Lower leg skin (tissue), 4 donors: ENCODE measurements around the gene DNAH10. TPM values are rescaled to one million over a fixed set of nuclear protein-coding genes. Genes with fewer than 3 reads are reported as not detected.

Experiments
- DNase-seq, 2 donors: peaks; one replicate each; pipeline ENCODE4 v3.0.0-alpha.2; 2019; ENCODE audit warnings: low spot score in 2 of 2
- H3K4me3 ChIP-seq: fragments of 200-600 bp; sonication (generic); 2 replicates; pipeline ENCODE4 v1.5.1; 2017; ENCODE audit warnings: mild to moderate bottlenecking, low read depth; ENCODE audit not compliant: poor library complexity, severe bottlenecking
- POLR2A ChIP-seq, 2 donors: fragments of 450-650 bp; IDR thresholded peaks; one replicate each; pipeline ENCODE4 v1.6.1; 2016 to 2017; ENCODE audit warnings: antibody characterized with exemption in 2 of 2, mild to moderate bottlenecking in 1 of 2, moderate library complexity in 1 of 2
- WGBS, 2 donors: methylation state at CpG; one replicate each; pipeline ENCODE4 v1.1.5; 2018; 5-methylcytosine and 5-hydroxymethylcytosine counted together
- intact Hi-C: fragments of 100-400 bp; cut with DNase I; formaldehyde crosslinking; loops from one replicate; pipeline ENCODE4 v1.15.0; 2023; ENCODE audit warnings: low total_unique reads
- total RNA-seq, 4 donors: library from RNA; depleted of rRNA; stranded (reverse); fragments of >200 nt; gene quantifications; one replicate each; pipeline ENCODE4 v1.1.0, GENCODE V29; 2016
- TF ChIP-seq, protein P1 (sequence below), 3 donors: fragments of 450-650 bp; IDR thresholded peaks; one replicate each; pipeline ENCODE4 v1.5.1; 2016; ENCODE audit warnings: antibody characterized with exemption in 3 of 3, mild to moderate bottlenecking in 3 of 3, moderate library complexity in 2 of 3

Gene DNAH10
- total RNA-seq, 4 donors from 2014 or later: 0.02 to 0.27 (median 0.06) TPM; not detected in 1

DNA sequence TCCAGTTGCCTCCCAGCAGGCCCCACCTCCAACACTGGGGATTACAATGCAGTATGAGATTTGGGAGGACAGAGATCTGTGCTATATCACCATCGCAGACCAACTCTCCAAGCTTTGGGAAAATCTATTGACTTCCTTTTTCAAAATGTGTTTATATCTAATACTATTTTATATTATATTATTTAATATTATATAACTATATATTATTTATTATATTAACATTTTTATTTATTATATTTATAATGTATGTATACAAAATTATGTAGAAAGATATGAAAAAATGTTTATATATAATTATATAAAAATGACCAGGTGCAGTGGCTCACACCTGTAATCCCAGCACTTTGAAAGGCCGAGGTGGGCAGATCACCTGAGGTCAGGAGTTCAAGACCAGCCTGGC, 36.4 kb downstream of the DNAH10 start:
- no peak for DNase-seq
- WGBS, 2 donors: 91 to 95% methylated on average over 2 of the region's 2 CpGs
- intact Hi-C loops: no loop called here

DNA sequence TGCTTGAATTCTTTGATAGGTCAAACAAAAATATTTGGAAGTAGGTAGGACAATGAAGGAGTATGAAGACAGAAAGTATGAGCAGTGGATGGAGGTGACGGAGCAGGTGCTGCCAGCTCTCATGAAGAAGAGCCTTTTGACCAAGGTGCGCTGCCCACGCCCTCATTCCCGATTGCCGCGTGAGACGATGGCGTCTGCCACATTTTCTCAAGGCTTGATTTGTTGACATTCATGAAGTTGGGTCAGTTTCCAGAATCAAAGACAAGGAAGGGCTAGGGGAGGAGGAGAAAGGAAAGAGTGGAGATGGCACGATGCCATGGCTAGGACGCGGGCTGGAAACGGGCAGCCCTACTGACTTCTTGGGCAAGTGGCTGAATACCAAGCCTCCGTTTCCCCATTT, 37.1 kb downstream of the DNAH10 start:
- intact Hi-C loops: no loop called here
- DNase-seq: peak in 1 of 2 donors; percentile 52
- no peak overlapping the region for H3K4me3 ChIP-seq
- no peak for TF ChIP-seq POLR2A (IDR thresholded peaks at IDR 0.05)
- TF ChIP-seq, protein P1, sequence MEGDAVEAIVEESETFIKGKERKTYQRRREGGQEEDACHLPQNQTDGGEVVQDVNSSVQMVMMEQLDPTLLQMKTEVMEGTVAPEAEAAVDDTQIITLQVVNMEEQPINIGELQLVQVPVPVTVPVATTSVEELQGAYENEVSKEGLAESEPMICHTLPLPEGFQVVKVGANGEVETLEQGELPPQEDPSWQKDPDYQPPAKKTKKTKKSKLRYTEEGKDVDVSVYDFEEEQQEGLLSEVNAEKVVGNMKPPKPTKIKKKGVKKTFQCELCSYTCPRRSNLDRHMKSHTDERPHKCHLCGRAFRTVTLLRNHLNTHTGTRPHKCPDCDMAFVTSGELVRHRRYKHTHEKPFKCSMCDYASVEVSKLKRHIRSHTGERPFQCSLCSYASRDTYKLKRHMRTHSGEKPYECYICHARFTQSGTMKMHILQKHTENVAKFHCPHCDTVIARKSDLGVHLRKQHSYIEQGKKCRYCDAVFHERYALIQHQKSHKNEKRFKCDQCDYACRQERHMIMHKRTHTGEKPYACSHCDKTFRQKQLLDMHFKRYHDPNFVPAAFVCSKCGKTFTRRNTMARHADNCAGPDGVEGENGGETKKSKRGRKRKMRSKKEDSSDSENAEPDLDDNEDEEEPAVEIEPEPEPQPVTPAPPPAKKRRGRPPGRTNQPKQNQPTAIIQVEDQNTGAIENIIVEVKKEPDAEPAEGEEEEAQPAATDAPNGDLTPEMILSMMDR (IDR thresholded peaks at IDR 0.05): no peak
- 87 to 88% methylated on average over 13 of the region's 13 CpGs for WGBS, 2 donors

More for the DNA sequence above, 36.4 kb downstream of the DNAH10 start:
- H3K4me3 ChIP-seq: no peak overlapping the region
- TF ChIP-seq POLR2A (IDR thresholded peaks at IDR 0.05): no peak
- TF ChIP-seq, protein P1 (IDR thresholded peaks at IDR 0.05): no peak

DNA sequence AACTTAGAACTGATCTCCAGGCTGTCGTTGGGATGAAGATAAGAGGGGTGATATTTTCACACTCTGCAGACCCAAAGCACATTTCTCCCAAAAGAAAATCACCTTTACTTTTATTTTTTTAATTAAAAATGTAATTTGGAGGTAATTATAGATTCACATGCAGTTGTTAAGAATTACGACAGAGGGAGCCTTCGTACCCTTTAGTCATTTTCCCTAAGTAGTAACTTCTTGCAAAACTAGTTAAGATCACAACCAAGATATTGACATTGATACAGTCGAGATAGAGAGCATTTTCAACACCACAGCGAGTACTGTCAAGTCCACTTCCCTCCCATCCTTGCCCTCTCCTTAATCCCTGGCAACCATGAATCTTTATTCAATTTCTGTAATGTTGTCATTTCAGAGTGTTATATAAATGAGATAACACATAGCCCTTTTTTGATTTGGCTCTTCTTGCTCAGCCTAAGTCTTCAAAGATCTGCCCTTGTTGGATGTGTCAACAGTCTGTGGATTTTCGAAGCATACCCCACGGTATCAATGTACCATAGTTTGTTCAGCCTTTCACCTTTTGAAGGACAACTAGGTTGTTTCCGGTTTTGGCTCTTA, 39.6 kb downstream of the DNAH10 start:
- H3K4me3 ChIP-seq: no peak overlapping the region
- TF ChIP-seq, protein P1 (IDR thresholded peaks at IDR 0.05): no peak
- TF ChIP-seq POLR2A (IDR thresholded peaks at IDR 0.05): no peak
- intact Hi-C loops: no loop called here
- DNase-seq: no peak
- 38 to 43% methylated on average over 8 of the region's 8 CpGs for WGBS, 2 donors

DNA sequence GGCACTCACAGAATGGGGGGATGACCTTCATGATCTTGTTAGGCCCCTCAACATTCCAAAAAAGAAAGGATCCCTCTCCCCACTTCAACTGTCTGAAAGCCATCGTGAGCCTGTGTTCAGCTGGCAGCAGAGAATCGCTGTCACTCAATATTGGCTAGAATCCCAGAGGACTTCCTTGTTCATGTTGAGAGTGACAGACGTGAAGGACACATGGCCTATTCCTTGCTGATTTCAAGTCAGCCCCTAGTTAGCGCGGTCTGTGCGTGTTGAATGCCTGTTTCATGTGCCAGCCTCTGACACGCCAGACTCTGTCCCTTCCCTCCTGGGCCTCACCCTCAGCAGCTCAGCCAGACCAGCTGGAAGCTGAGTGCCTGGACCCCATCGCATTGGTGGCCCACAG, 43.1 kb downstream of the DNAH10 start:
- no peak for DNase-seq
- no peak overlapping the region for H3K4me3 ChIP-seq
- intact Hi-C loops: no loop called here
- WGBS, 2 donors: 69 to 82% methylated on average over 8 of the region's 8 CpGs
- TF ChIP-seq, protein P1 (IDR thresholded peaks at IDR 0.05): no peak
- no peak for TF ChIP-seq POLR2A (IDR thresholded peaks at IDR 0.05)

DNA sequence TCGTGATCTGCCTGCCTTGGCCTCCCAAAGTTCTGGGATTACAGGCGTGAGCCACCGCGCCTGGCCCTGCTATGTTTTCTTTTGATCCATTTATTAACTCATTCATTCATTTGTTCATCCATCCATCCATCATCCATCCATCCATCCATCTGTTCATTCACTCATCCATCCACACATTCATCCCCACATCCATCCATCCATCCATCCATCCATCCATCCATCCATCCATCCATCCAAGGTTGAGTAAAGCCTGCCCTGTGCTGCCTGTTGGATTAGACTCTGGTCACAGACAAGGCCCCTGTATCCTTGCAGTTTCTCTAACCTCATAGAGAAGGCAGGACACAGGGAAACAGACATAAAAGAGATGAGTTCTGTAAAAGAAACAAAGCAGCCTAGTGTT, 44.9 kb downstream of the DNAH10 start:
- TF ChIP-seq, protein P1 (IDR thresholded peaks at IDR 0.05): no peak
- no peak for TF ChIP-seq POLR2A (IDR thresholded peaks at IDR 0.05)
- no peak overlapping the region for H3K4me3 ChIP-seq
- no peak for DNase-seq
- 92 to 95% methylated on average over 4 of the region's 4 CpGs for WGBS, 2 donors
- intact Hi-C loops: no loop called here

DNA sequence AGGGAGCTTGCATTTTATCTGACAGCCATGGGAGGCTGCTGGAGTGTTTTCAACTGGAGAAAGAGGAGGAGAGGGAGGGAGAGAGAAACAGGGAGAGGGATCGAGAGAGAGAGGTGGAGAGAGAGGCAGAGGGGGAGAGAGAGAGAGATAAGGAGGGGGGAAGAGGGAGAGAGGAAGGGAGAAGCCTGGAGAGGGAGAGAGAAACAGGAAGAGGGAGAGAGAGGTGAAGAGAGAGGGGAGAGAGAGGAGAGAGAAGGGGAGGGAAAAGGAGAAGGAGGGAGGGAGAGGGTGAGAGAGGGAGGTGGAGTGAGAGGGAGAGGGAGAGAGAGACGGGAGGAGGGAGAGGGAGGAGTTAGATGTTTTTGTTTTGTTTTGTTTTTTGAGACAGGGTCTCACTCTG, 45.6 kb downstream of the DNAH10 start:
- no peak overlapping the region for H3K4me3 ChIP-seq
- intact Hi-C loops: no loop called here
- WGBS, 2 donors: 7 to 17% methylated on average over 2 of the region's 2 CpGs
- TF ChIP-seq POLR2A (IDR thresholded peaks at IDR 0.05): no peak
- TF ChIP-seq, protein P1 (IDR thresholded peaks at IDR 0.05): no peak
- DNase-seq: no peak
